ENCODE results near the gene OAT. TPM values are rescaled to one million over a fixed set of nuclear protein-coding genes. Genes with fewer than 3 reads are reported as not detected.

The OAT gene
- total RNA-seq, 2 donors from 2014 or later = 22.8 to 40.9 TPM

GRCh38 chr10:124464028-124464965 is 45.6 kb upstream of the OAT start:
- no peak for DNase-seq
- Histone ChIP-seq H3K36me3 (replicated peaks in 1 of 2; ENCODE audit: insufficient read depth in 1 of 2, low read depth in 2 of 2) (no peaks in the 10 kb centered on the region), H3K4me1 (no peaks in the 10 kb centered on the region), H3K27me3 (no peaks in the 10 kb centered on the region), H3K9me3 (no peaks in the 10 kb centered on the region), H3K4me3 (no peak overlapping the region), H3K27ac (no peak overlapping the region)
- TF ChIP-seq POLR2A (IDR thresholded peaks at IDR 0.05) = no peak
- TF ChIP-seq, protein P1, sequence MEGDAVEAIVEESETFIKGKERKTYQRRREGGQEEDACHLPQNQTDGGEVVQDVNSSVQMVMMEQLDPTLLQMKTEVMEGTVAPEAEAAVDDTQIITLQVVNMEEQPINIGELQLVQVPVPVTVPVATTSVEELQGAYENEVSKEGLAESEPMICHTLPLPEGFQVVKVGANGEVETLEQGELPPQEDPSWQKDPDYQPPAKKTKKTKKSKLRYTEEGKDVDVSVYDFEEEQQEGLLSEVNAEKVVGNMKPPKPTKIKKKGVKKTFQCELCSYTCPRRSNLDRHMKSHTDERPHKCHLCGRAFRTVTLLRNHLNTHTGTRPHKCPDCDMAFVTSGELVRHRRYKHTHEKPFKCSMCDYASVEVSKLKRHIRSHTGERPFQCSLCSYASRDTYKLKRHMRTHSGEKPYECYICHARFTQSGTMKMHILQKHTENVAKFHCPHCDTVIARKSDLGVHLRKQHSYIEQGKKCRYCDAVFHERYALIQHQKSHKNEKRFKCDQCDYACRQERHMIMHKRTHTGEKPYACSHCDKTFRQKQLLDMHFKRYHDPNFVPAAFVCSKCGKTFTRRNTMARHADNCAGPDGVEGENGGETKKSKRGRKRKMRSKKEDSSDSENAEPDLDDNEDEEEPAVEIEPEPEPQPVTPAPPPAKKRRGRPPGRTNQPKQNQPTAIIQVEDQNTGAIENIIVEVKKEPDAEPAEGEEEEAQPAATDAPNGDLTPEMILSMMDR (IDR thresholded peaks at IDR 0.05) = no peak
- ATAC-seq = no peak
- 27 to 75% methylated on average over 3 to 9 of the region's 9 CpGs for WGBS, 2 donors
- intact Hi-C loops (cut with DNase I) = no loop called here

GRCh38 chr10:124462348-124462695 is 43.6 kb upstream of the OAT start:
- TF ChIP-seq POLR2A (IDR thresholded peaks at IDR 0.05) = no peak
- TF ChIP-seq, protein P1 (IDR thresholded peaks at IDR 0.05) = no peak
- intact Hi-C loops (cut with DNase I) = no loop called here
- no peak for ATAC-seq
- DNase-seq = no peak
- Histone ChIP-seq H3K4me1 (peaks cover 6% of the 10 kb centered on the region), H3K27ac (peak overlapping the region; percentile 83 to 93 (median 87)), H3K27me3 (no peaks in the 10 kb centered on the region), H3K4me3 (peak overlapping the region; percentile 23 to 66), H3K36me3 (replicated peaks in 1 of 2; ENCODE audit: insufficient read depth in 1 of 2, low read depth in 2 of 2) (no peaks in the 10 kb centered on the region), H3K9me3 (no peaks in the 10 kb centered on the region)
- WGBS, 2 donors = 78 to 81% methylated on average over 8 of the region's 8 CpGs

- Histone ChIP-seq H3K27me3 (no peaks in the 10 kb centered on the region), H3K36me3 (replicated peaks in 1 of 2; ENCODE audit: insufficient read depth in 1 of 2, low read depth in 2 of 2) (no peaks in the 10 kb centered on the region), H3K9me3 (no peaks in the 10 kb centered on the region), H3K4me3 (peak within 1 kb of the TSS; percentile 23 to 66), H3K4me1 (peaks cover 6% of the 10 kb centered on the region), H3K27ac (peak within 1 kb of the TSS; percentile 83 to 93 (median 87))
- intact Hi-C loops (cut with DNase I) = no loop called here
- 0 to 1% methylated on average over 13 to 81 of the region's 81 CpGs for WGBS, 2 donors
- peak in 2 of 3 donors; percentile 43 to 45 for TF ChIP-seq POLR2A (IDR thresholded peaks at IDR 0.05)
- TF ChIP-seq, protein P1 (IDR thresholded peaks at IDR 0.05) = peak; percentile 18 to 67 (median 50)
- ATAC-seq (peak; percentile 98), DNase-seq (peak; percentile 82 to 88 (median 86))
Observed at GRCh38 chr10:124461642-124462347, 43.1 kb upstream of the OAT start, which contains the start of gene LHPP. Gene LHPP (plus strand): TSS chr10:124461823. CDS start chr10:124461863, 40 bp downstream.

DNA sequence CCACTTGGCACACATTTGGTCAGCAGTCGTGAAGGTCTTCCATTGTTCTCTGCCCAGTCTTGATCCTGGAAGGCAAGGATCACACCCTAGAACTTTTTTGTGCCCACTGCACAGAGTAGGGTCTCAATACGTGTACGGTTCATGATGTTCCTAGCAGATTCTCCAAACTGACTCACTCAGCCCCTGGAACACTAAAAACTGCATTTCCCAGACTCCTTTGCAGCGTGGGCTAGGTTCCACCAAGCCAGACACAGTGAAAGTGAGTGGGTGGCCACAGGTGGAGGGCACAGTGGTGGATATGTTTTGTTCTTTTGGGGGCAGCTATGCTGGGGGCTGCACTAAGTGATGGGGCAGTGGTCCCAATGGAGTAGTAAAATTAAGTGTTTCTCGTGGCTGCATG is 41.4 kb upstream of the OAT start:
- DNase-seq = no peak
- ATAC-seq = no peak
- Histone ChIP-seq H3K27ac (no peak overlapping the region), H3K4me1 (peaks cover 6% of the 10 kb centered on the region), H3K9me3 (no peaks in the 10 kb centered on the region), H3K27me3 (no peaks in the 10 kb centered on the region), H3K4me3 (no peak overlapping the region), H3K36me3 (replicated peaks in 1 of 2; ENCODE audit: insufficient read depth in 1 of 2, low read depth in 2 of 2) (no peaks in the 10 kb centered on the region)
- intact Hi-C loops (cut with DNase I) = no loop called here
- WGBS, 2 donors = 80 to 88% methylated on average over 1 to 4 of the region's 5 CpGs
- no peak for TF ChIP-seq POLR2A (IDR thresholded peaks at IDR 0.05)
- TF ChIP-seq, protein P1 (IDR thresholded peaks at IDR 0.05) = no peak
